AG04449 (cell line): ENCODE data around the gene PLS3.

Experiments used
- CTCF ChIA-PET: fragments of 350-600 bp; formaldehyde crosslinking; extraction: SDS; loops from one replicate; lab custom pipeline; 2021; ENCODE audit warnings: antibody characterized with exemption; lab: Yijun Ruan, JAX
- POLR2A ChIA-PET: fragments of 400-600, 350-600 bp; formaldehyde crosslinking; extraction: SDS; loops from one replicate; lab custom pipeline; 2020; ENCODE audit warnings: antibody characterized with exemption, inconsistent platforms; lab: Yijun Ruan, JAX
- DNase-seq: peaks from one replicate; pipeline ENCODE4 v3.0.0-alpha.2; 2010; ENCODE audit warnings: low read depth, low spot score
- H3K4me3 ChIP-seq: 2 replicates; pipeline ENCODE4 v1.5.1; 2011; ENCODE audit warnings: low read depth, mild to moderate bottlenecking, control low read depth, low read length
- CTCF ChIP-seq: IDR thresholded peaks from one replicate; pipeline ENCODE4 v1.5.1; 2011; ENCODE audit warnings: mild to moderate bottlenecking, moderate library complexity, low read length, control low read depth, inconsistent platforms; ENCODE audit not compliant: insufficient read depth; ENCODE audit errors: missing control alignments

The PLS3 gene

GRCh38 chrX:115576676-115577075, 15.7 kb downstream of the PLS3 start:
- POLR2A ChIA-PET: no interaction called here
- no peak for DNase-seq
- H3K4me3 ChIP-seq: no peak overlapping the region
- TF ChIP-seq CTCF: no peak
- CTCF ChIA-PET: interaction anchor here (0.6 kb wide), 1 partner anchor 1472 kb away, joined by 3 read pairs; no protein-coding TSS in a partner anchor

- POLR2A ChIA-PET: no interaction called here
- CTCF ChIA-PET: no interaction called here
- no peak for TF ChIP-seq CTCF
- no peak for DNase-seq
- H3K4me3 ChIP-seq: no peak overlapping the region
Observed at GRCh38 chrX:115579327-115579726, 18.4 kb downstream of the PLS3 start.

- no peak overlapping the region for H3K4me3 ChIP-seq
- ChIA-PET POLR2A (interaction anchor here (1.0 kb wide), 1 partner anchor 17 kb away, joined by 3 read pairs; no protein-coding TSS in a partner anchor), CTCF (interaction anchor here (0.8 kb wide), 1 partner anchor 37 kb away, joined by 3 read pairs; no protein-coding TSS in a partner anchor)
- DNase-seq: no peak
- TF ChIP-seq CTCF: no peak
Observed at GRCh38 chrX:115579786-115580294, 18.9 kb downstream of the PLS3 start.

GRCh38 chrX:115581759-115582615, 21.0 kb downstream of the PLS3 start:
- ChIA-PET POLR2A (interaction anchor here (0.6 kb wide), 1 partner anchor 173 kb away, joined by 4 read pairs; no protein-coding TSS in a partner anchor), CTCF (interaction anchor here (1.0 to 2.2 kb wide), 3 partner anchors 13 to 97 kb away, joined by 3 to 8 read pairs (median 5); no protein-coding TSS in a partner anchor)
- DNase-seq: no peak
- no peak for TF ChIP-seq CTCF
- H3K4me3 ChIP-seq: no peak overlapping the region

- DNase-seq: no peak
- peak overlapping the region; percentile 16 for H3K4me3 ChIP-seq
- ChIA-PET CTCF (interaction anchor here (1.0 to 2.2 kb wide), 4 partner anchors 12 to 252 kb away, joined by 3 to 8 read pairs (median 6); no protein-coding TSS in a partner anchor), POLR2A (interaction anchor here (0.6 to 1.4 kb wide), 2 partner anchors 21 to 174 kb away, joined by 4 read pairs; no protein-coding TSS in a partner anchor)
- TF ChIP-seq CTCF: no peak
Observed at GRCh38 chrX:115582616-115583495, 21.9 kb downstream of the PLS3 start.
